Activated naive CD4-positive, alpha-beta T cell treated with anti-CD3 and anti-CD28 coated beads, Interleukin-2, amount 50 U/mL, for 24 hours (primary cell): ENCODE measurements around the gene ZNF433.

Experiments used
- H3K27ac Mint-ChIP-seq: one replicate; pipeline ENCODE4 v1.8.0; 2021; ENCODE audit warnings: mild to moderate bottlenecking, mixed read lengths
- H3K27me3 Mint-ChIP-seq: one replicate; pipeline ENCODE4 v1.8.0; 2021; ENCODE audit warnings: mixed read lengths
- H3K36me3 Mint-ChIP-seq: one replicate; pipeline ENCODE4 v1.8.0; 2021; ENCODE audit warnings: mixed read lengths
- H3K4me1 Mint-ChIP-seq: one replicate; pipeline ENCODE4 v1.8.0; 2021; ENCODE audit warnings: mixed read lengths
- H3K4me3 Mint-ChIP-seq: one replicate; pipeline ENCODE4 v1.8.0; 2021; ENCODE audit warnings: mild to moderate bottlenecking, mixed read lengths
- H3K9me3 Mint-ChIP-seq: one replicate; pipeline ENCODE4 v1.8.0; 2021; ENCODE audit warnings: mixed read lengths

ZNF433 gene

GRCh38 chr19:11970174-11970573 is 65.3 kb downstream of the ZNF433 start:
- Mint-ChIP-seq H3K27ac (no peak overlapping the region), H3K4me1 (peaks cover 17% of the 10 kb centered on the region), H3K4me3 (no peak overlapping the region), H3K27me3 (no peaks in the 10 kb centered on the region), H3K36me3 (peaks cover 9% of the 10 kb centered on the region), H3K9me3 (peaks cover 6% of the 10 kb centered on the region)

DNA sequence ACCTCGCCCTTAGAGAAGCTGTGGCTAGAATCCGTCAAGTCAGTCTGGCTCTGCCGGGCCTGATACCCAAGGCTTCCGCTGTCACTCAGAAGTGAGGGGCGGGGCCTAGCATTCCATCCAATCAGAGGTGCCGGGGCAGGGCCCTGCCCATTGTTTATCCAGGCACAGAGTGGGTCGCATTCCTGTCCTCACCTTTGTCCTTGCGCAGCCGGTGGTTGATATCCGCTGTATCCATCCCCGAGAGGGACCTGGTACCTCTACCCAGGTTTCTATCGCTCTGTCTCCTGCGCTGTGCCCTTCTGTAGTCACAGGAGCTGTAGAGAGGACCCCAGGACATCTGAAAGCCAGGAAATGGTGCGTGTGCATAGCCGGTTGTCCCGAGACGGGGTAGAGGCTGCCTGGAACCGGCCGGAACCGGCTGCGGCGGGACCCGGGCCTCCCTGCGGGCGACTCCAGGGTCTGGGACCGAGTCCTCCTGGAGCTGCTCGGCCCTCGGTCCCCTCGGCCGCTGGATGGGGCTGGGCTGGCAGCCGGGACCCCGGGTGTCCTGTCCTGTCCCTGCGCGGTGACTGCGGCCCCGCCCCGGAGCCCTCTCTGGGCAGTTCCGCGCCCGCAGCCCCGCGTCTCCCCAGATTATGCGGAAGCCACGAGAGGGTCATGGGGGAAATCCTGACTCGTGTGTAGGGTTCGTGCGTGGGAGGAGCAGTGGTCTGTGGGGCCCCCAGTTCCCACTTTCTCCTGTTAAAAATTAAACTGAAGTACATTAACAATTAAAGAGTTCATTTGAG is 70.4 kb downstream of the ZNF433 start, which contains the start of gene ZNF763:
Gene ZNF763 (plus strand): TSS at position 183 of the 788 bp plus-strand sequence. CDS start 169 bp downstream, at position 352.
- no peaks in the 10 kb centered on the region for H3K9me3 Mint-ChIP-seq
- peak within 1 kb of the TSS; percentile 84 for H3K27ac Mint-ChIP-seq
- peak within 1 kb of the TSS; percentile 90 for H3K4me3 Mint-ChIP-seq
- H3K36me3 Mint-ChIP-seq = peaks cover 2% of the 10 kb centered on the region
- H3K4me1 Mint-ChIP-seq = peaks cover 27% of the 10 kb centered on the region
- no peaks in the 10 kb centered on the region for H3K27me3 Mint-ChIP-seq
